GM19043 (cell line): ENCODE results near the gene MROH7.
"Not testable (repeated sequence)": the region's sequence is repeated elsewhere in the genome, so short reads cannot be mapped to it uniquely, and the experiment has no call there.

Source experiments
- ATAC-seq: cut with Tn5 transposase; IDR thresholded peaks from one replicate; pipeline ENCODE4 v1.9.1; 2021; ENCODE audit warnings: low read depth; ENCODE audit not compliant: unreplicated experiment

MROH7 gene

DNA sequence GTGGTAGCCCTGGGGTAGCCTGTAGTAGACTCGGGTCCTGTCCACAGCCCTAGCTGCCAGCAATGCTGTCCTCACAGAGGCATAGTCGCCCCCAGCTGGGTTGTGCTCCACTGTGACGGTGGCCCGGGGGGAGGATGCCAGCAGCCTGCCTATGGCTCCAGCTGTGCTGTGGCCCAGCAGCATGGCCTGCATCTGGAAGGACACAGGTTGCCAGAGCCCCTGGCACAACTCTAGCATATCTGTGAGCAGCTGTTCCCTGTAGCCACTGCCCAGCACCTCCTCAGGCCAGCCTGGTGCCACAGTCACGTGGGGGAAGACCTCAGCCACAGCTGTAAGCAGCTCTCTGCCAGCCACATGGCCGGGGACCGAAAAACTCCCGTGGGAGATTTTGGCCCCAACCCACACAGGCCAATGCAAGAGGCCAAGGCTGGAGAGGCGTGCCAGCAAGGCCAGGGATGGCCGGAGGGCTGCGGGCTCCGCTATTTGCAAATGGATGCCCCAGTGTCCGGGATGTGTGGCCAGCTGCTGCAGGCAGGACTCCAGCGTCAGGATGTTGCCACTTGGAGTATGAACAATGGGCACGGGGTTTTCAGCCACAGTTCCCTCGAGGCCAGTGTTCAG is 32.2 kb upstream of the MROH7 start:
- no peak for ATAC-seq

DNA sequence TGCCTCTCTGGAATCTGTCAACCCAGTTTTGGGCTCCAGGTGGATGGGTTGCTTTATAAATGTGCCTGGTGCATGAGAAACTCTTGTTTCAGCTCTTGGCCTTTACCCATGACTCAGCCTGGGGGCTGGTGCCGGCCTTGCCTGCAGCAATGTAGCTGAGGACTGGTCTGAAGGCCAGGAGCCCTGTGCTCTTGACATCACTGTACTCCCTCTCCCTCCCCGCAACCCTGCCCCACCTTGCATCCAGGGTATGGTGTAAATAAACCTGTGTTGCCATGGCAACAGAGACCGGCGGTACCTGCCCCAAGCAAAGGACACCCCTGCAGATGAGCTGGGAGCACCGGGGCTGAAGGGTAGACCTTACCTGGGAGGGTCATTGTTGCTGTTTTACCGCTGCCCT is 31.5 kb upstream of the MROH7 start:
- no peak for ATAC-seq

DNA sequence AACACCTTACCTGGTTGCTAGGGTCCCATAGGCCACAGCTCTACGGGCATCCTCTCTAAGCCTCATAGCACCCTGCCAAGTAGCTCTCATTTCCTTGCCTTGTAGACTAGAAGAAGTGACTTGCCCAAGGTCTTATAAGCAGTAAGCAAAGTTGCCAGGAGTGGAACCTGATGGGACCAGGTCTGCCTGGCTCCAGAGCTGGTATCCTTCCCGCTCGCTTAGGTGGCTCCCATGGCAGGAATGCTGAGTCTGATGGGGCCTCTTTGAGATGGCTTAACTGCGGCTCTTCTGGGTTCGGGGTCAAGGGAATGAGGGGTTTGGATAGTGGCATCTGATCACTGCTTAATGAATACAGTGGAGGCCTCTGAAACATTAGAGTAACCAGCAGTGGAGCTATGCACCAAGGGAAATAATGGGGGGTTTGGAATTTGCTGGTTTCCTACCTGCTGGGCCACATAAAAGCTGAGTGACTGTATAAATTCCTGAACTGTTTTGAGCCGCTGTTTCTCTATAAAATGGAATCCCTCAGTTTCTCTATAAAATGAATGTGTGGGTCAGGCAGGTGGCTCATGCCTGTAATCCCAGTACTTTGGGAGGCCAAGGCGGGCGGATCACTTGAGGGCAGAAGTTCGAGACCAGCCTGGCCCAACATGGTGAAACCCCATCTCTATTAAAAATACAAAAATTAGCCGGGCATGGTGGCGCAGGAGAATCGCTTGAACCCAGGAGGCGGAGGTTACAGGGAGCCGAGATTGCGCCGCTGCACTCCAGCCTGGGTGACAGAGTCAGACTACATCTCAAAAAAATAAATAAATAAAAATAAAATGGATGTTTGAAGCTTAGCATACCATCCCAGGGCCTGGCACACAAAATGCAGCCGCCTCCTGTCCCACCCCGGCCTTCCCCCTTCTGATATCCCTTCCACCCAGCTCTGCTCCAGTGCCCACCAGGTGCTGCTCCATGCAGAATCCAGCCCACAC is 30.7 kb upstream of the MROH7 start:
- no peak for ATAC-seq

DNA sequence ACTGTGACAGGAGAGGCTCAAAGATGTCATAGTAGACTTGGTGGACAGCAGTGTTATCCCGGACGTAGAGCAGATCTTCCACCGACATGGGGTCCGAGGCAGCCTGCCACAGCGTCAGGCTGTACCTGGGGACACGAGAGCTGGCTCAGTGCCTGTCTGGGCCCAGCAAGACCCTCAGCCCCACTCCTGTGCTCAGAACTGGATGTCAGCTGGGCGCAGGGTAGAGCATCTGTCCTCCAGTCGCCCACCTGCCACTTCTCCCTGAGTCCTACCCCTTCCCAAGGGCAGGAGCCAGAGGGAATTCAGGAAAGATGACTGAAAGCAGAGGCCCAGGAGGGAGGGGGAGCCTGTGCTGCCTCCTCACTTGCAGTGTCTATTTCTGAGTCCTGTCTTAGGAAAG is 30.0 kb upstream of the MROH7 start:
- no peak for ATAC-seq

DNA sequence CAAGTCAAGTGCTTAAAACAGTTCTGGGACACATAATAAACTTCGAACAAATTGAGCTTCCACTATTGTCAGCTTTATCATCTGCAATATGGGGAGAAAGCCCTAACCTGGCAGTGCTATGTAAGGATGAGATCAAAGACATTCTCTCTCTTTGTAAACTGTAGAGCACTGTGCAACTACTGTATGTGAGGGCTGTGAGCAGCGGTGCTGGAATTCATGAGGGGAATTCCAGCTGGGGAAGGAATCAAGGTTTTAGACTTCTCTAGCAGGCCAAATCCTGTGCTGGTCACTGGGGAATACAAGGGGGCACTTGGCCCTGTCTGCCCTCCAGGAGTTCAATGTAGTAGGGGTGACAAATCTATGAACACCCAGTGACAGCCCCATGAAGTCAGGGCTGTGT is 27.6 kb upstream of the MROH7 start:
- no peak for ATAC-seq

DNA sequence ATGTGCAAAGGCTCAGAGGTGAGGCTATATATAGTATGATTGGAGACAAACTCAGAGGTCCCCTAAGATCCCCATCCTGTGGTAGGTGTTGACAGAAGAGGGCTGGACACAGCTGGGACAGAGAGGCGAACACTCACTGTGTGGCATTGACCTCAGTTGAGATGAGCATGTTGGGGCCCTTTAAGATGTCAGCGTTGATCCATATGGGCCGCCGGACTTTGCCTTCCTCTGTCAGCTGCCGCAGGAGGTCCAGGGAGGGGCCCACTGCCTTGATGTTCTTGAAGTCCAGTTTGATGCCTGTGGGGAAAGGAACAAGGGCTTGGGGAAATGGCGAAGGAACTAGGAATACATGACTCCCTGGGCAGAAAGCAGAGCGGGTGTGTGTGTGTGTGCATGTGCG is 27.0 kb upstream of the MROH7 start:
- ATAC-seq = no peak

DNA sequence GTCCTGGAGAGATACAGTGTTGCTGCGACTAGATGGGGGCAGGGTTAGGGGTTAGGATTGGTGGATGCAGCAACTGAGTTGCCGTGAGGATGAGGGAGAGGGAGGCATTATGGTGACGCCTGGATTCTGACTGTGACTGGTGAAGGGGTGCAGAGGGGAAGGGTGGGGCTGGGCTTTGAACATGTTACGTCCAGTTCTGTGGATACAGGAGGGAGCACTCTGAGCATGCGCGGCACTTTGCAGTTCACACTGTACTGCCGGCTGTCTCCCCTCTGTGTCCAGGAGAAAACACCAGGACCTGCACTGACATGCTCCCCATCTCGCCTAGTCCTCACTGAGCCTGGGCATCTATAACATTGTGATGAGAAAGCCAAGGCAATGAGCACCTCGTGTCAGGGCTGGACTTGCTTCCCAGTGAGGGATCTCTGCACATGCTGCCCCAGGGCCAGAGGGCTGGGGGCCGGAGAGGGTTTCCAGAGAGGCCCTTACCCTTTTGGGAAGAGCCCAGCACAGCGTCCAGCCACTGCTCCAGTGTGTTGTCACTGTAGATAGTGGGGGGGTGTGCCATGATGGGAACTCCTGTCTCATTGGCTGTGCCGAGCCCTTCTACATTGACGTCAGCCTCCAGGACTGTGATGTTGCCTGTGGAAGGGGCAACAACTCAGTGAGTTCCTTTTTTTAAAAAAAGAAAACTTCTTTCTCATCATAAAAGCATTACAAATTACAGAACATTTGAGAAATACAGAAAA is 25.9 kb upstream of the MROH7 start:
- ATAC-seq = no peak

DNA sequence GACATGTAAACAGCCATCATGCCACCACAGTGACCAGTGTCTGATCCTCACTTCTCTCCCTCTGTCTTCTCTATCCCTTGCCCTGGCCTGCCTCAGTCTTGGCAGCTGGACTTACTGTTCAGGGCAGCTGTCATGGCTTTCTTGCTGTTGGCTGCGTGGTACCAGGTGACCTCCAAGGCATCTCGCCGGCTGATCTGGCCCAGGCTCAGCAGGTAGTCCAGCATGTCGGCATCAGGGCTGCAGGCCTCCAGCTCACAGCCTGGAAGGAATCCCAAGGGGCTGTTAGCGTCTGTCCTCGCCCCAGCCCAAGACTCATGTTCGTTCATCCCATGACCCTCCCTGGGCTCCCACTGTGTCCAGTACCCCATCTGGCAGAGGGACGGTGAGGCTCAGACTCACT is 21.8 kb upstream of the MROH7 start:
- ATAC-seq = no peak

DNA sequence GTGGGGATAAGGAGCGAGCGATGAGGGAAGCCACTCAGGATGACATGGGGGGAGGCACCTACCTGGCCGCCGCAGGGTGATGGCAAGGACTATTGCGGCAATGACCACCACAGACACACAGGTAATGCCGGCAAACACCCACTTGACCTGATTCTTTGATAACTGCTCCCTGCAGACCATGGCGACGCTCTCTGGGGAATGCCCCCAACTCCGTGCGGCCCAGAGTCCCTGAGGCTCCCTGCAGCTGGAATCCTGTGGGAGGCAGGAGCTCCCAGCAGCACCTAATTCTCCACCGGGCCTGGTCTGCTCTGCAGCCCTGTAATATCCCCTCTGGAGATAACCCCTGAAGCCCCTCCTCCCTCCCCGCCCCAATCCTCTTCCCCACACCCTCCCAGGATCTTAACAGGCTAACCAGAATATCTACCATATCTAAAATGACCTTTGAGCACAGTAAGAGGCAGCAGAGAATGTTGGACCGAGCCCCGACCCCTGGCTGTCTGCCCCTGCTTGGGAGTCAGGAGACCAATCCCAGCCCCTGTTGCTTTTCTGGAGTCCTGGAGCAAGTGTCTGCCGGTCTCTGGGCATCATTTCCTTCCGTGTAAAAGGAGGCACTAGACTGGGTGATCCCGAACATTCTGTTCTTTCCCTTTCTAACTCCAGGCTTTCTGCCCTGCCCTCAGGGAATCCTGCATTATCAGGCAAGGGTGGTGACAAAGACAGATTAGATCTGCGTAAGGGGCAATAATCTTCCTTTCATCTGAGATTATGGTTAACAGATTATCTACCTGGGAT is 18.2 kb upstream of the MROH7 start, which contains the start of gene FAM151A:
Gene FAM151A (minus strand): TSS at position 310 of the 792 bp plus-strand sequence. CDS start 130 bp downstream, at position 180.
- ATAC-seq = no peak

DNA sequence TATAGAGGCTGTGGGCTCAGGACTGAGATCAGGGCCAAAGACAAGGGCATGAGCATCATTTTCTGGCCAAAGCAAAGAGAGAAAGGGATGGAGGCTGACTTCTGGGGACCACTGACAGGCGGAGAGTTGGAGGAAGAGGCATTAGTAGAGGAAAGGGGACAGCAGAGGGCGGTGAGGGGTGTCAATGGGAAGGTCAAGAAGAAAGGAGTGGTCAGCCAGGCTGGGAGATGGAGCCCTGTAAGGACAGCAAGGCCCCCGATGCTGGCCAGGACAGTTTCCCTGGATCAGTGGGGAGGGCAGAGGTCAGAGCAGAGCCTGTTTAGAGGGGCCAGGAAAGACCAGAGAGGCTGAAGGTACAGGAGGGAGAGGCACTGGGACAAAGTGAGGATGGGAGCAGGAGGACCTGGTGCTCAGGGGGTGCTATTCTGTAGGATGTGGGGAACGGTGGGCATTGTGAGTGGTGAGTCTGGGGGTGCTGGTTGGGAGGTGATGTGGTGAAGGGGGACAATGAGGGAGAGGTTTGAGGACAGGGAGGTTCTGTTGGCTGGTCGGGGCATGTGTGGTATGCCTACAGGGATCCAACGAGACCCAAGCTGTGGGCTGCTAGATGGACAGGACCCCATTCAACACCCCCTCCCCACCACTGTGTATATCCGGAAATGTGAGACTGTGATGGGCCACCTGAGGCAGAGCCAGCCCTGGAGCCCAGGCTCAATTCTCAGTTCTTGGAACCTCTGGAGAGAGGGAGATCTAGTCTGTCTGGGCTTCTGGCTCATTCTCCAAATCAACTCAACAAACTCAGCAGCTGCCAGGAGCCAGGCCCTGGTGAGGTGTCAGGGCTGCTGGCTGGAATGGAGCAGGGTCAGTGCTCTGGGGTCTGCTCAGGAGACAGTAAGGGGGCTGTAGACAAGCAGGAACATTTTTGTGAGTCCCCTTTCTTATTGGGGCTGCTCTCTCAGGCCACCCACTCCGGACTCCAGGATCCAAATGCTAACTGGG is 16.8 kb upstream of the MROH7 start:
- ATAC-seq = no peak

DNA sequence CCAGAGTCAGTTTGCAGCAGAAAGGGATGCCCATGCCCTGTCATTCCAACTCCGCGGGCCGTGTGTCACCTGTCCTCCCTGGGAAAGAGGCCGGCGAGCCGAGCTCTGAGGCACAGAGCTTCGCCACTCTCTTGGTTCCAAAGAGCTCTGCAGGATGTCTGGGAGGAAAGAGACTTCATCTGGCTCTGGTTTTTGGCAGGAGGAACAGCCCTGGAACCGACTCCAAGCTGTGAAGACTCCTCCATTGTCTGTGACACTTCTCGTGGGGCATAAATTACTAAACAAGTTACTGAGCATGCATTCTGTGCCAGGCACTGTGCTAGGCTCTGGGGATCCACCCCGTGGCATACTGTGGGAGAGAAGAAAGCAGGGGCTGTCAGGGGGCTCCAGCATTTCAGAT is 14.4 kb upstream of the MROH7 start:
- ATAC-seq = no peak

DNA sequence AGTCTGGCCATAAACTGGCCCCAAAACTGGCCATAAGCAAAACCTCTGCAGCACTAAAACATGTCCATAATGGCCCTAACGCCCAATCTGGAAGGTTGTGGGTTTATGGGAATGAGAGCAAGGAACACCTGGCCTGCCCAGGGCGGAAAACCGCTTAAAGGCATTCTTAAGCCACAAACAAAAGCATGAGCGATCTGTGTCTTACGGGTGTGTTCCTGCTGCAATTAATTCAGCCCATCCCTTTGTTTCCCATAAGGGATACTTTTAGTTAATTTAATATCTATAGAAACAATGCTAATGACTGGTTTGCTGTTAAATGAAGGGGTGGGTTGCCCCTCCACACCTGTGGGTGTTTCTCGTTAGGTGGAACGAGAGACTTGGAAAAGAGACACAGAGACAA is 5.8 kb upstream of the MROH7 start:
- ATAC-seq = not testable (repeated sequence)

DNA sequence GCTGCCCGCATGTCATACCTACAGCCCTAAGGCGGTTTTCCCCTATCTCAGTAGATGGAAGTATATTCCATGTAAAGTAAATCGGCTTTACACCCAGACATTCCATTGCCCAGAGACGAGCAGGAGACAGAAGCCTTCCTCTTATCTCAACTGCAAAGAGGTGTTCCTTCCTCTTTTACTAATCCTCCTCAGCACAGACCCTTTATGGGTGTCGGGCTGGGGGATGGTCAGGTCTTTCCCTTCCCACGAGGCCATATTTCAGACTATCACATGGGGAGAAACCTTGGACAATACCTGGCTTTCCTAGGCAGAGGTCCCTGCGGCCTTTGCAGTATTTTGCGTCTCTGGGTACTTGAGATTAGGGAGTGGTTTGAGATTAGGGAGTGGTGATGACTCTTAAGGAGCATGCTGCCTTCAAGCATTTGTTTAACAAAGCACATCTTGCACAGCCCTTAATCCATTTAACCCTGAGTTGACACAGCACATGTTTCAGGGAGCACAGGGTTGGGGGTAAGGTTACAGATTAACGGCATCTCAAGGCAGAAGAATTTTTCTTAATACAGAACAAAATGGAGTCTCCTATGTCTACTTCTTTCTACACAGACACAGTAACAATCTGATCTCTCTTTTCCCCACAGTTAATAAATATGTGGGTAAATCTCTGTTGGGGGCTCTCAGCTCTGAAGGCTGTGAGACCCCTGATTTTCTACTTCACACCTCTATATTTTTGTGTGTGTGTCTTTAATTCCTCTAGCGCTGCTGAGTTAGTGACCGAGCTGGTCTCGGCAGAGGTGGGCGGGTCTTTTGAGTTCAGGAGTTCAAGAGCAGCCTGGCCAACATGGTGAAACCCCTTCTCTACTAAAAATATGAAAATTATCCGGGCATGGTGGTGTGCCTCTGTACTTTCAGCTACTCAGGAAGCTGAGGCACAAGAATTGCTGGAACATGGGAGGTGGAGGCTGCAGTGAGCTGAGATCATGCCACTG is 4.8 kb upstream of the MROH7 start:
- not testable (repeated sequence) for ATAC-seq

DNA sequence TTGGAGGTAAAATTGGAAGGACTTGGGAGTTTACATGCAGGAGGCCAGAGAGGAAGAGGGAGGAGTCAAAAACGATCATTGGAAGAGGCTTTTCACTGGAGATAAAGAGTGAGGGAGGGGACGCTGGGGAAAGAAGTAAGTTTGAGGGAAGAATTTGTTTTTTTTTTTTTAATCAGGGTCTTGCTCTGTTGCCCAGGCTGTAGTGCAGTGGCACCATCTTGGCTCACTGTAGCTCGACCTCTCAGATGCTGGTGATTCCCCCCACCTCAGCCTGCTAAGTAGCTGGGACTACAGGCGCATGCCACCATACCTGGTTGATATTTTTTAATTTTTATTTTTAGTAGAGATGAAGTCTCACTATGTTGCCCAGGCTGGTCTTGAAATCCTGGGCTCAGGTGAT is 1.2 kb upstream of the MROH7 start:
- ATAC-seq = no peak

DNA sequence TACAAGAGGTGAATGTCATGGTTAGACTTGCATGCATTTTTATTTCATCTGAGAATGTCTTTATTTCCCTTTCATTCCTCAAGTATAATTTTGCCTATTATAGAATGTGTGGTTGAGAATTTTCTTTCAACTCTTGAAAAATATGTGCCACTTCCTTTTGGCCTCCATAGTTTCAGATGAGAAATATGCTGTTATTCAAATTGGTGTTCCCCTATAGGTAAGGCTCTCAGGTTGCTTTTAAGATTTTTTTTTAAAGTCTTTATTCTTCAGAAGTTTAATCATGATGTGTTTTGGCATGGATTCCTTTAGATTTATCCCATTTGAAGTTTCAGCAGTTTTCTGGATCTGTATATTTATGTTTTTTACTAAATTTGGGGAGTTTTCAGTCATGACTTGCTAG is 2.1 kb downstream of the MROH7 start:
- ATAC-seq = no peak

DNA sequence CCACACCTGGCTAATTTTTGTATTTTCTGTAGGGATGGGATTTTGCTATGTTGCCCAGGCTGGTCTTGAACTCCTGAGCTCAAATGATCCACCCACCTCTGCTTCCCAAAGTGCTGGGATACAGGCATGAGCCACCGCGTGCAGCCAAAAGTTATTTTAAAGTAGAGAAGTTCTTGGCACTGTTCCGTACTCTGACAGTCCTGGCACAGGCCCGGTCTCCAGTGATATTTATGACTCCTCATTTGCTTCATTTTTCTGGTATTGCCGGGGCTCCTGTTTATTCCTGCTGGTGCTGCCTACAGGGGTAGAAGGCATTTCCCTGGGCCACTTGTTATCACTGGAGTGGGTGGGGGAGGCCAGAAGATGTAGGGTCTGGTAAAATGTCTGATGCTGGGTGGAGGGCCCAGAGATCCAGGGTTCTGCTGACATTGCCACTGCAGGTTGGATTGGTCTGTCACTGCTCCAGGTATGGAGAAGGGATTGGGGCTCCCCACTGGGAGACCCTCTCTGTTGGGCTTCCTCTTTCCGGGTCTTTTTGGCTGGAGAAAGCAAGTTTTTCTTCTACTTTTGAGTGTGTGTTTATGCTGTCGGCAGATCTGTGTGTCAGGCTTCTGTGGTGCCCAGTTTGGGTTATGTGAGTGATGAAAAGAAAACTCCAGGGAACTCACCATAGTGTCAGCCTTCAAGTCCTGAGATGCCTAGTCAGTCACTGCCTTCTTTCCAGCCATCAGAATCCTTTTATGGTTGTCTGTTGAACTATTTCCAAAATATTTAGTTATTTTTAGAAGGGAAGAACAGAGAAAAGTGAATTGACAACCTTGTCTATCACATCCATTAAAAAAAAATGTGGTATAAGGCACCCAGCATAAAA is 4.5 kb downstream of the MROH7 start:
- no peak for ATAC-seq
